ENCODE results near the gene KCNQ1.

- TF ChIP-seq, protein P1, sequence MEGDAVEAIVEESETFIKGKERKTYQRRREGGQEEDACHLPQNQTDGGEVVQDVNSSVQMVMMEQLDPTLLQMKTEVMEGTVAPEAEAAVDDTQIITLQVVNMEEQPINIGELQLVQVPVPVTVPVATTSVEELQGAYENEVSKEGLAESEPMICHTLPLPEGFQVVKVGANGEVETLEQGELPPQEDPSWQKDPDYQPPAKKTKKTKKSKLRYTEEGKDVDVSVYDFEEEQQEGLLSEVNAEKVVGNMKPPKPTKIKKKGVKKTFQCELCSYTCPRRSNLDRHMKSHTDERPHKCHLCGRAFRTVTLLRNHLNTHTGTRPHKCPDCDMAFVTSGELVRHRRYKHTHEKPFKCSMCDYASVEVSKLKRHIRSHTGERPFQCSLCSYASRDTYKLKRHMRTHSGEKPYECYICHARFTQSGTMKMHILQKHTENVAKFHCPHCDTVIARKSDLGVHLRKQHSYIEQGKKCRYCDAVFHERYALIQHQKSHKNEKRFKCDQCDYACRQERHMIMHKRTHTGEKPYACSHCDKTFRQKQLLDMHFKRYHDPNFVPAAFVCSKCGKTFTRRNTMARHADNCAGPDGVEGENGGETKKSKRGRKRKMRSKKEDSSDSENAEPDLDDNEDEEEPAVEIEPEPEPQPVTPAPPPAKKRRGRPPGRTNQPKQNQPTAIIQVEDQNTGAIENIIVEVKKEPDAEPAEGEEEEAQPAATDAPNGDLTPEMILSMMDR (IDR thresholded peaks at IDR 0.05; ENCODE audit: borderline replicate concordance, extremely low read depth, low read length, poor library complexity, severe bottlenecking), result no peak
- no peak for TF ChIP-seq EZH2 (IDR thresholded peaks at IDR 0.05; ENCODE audit: borderline replicate concordance, low read depth, low read length, severe bottlenecking)
These were observed 186.4 kb downstream of the KCNQ1 start for GRCh38 chr11:2631161-2631560.
